A549 (cell line): ENCODE measurements around the gene SBF2.

ENCODE experiments used
- JUN ChIP-seq, 2 experiments: fragments of >200 bp; sonication (Bioruptor Twin); formaldehyde crosslinking; IDR thresholded peaks; 2 replicates in 1 of 2; 3 replicates in 1 of 2; pipeline ENCODE4 v1.6.1; 2016 to 2017
- POLR2A ChIP-seq: IDR thresholded peaks from 2 replicates; pipeline ENCODE4 v1.6.1; 2012; ENCODE audit warnings: mild to moderate bottlenecking, low read length

DNA sequence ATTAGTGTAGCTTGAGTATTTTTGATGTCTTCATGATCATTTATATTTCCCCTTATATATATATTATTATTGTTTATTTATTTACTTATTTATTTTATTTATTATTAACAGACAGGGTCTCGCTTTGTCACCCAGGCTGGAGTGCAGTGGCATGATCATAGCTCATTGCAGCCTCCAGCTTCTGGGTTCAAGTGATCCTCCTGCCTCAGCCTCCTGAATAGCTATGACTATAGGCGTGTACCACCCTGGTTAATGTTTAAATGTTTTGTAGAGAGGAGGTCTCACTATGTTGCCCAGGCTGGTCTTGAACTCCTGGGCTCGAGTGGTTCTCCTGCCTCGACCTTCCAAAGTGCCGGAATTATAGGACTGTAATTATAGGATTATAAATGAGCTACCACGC, 21.1 kb upstream of the SBF2 start:
- TF ChIP-seq JUN (IDR thresholded peaks at IDR 0.05): no peak
- TF ChIP-seq POLR2A: no peak
